HepG2 (cell line): ENCODE data around the gene GRM8. TPM values are rescaled to one million over a fixed set of nuclear protein-coding genes. Genes with fewer than 3 reads are reported as not detected.

Source experiments
- ATAC-seq: fragments of 200-7000 bp; cut with Tn5 transposase; 3 replicates; pipeline ENCODE4 v1.9.1; 2020; ENCODE audit warnings: mild to moderate bottlenecking, moderate library complexity
- BruUV-seq: library from RNA; stranded (reverse); fragments of 400-500 nt; replicated peaks from 2 replicates; lab custom pipeline; 2021; lab: Mats Ljungman, UMichigan
- CTCF ChIA-PET: fragments of 300-600 bp; formaldehyde crosslinking; extraction: SDS; loops from one replicate; lab custom pipeline; 2021; ENCODE audit warnings: low total read pairs, inconsistent platforms, low intra/inter-chr PET ratio; lab: Yijun Ruan, JAX
- POLR2A ChIA-PET: fragments of 350-600 bp; sonication (Branson Sonifier 250); formaldehyde crosslinking; loops from one replicate; lab custom pipeline; 2020; ENCODE audit warnings: antibody characterized with exemption, inconsistent platforms; lab: Yijun Ruan, JAX
- DNase-seq: peaks from one replicate; pipeline ENCODE4 v3.0.0-alpha.2; 2015; ENCODE audit warnings: low spot score
- FAIRE-seq: peaks from 3 replicates; lab custom pipeline; 2011; peaks lifted over from hg19 to GRCh38; lab: Jason Lieb, UNC
- H2AFZ ChIP-seq: one replicate; pipeline ENCODE4 v1.6.1; 2011; ENCODE audit warnings: low read length, inconsistent platforms
- H3K27ac ChIP-seq: fragments of 300-600 bp; 3 replicates; pipeline ENCODE4 v1.8.0; 2011; ENCODE audit warnings: mixed run types, mild to moderate bottlenecking, mixed read lengths, low read length, inconsistent platforms; ENCODE audit not compliant: insufficient read depth; ENCODE audit errors: extremely low read length
- H3K27me3 ChIP-seq, 2 experiments: fragments of 200-600 bp in 1 of 2; 2 replicates in 1 of 2; 3 replicates in 1 of 2; pipeline versions ENCODE4 v1.6.0 to v1.8.0; 2011; ENCODE audit warnings: low read length in 2 of 2, mild to moderate bottlenecking in 2 of 2, moderate library complexity in 2 of 2, inconsistent platforms in 1 of 2; ENCODE audit not compliant: insufficient read depth in 2 of 2, control insufficient read depth in 1 of 2
- H3K36me3 ChIP-seq, 2 experiments: fragments of 200-600 bp in 1 of 2; replicated peaks in 1 of 2; 2 replicates in 1 of 2; 3 replicates in 1 of 2; pipeline versions ENCODE4 v1.5.1 to v1.8.0; 2011; ENCODE audit warnings: low read length in 2 of 2, inconsistent platforms in 1 of 2; ENCODE audit not compliant: insufficient read depth in 2 of 2, control insufficient read depth in 1 of 2
- H3K4me1 ChIP-seq: 2 replicates; pipeline ENCODE4 v1.5.1; 2012; ENCODE audit warnings: low read length, inconsistent platforms; ENCODE audit not compliant: insufficient read depth
- H3K4me2 ChIP-seq: 2 replicates; pipeline ENCODE4 v1.6.0; 2011; ENCODE audit warnings: low read depth, low read length, inconsistent platforms
- H3K4me3 ChIP-seq, 3 experiments: fragments of 200-600 bp in 1 of 3; sonication (generic), shearing (Covaris generic) in 1 of 3; replicated peaks in 1 of 3; 2 replicates each; pipeline ENCODE4 v1.5.1; 2011 to 2016; ENCODE audit warnings: low read length in 3 of 3, inconsistent platforms in 2 of 3, low read depth in 2 of 3, mild to moderate bottlenecking in 2 of 3, control low read depth in 1 of 3, mixed read lengths in 1 of 3; ENCODE audit not compliant: insufficient read depth in 1 of 3
- H3K79me2 ChIP-seq: one replicate; pipeline ENCODE4 v1.6.1; 2011; ENCODE audit warnings: low read length, inconsistent platforms; ENCODE audit not compliant: insufficient read depth
- H3K9ac ChIP-seq: 2 replicates; pipeline ENCODE4 v1.6.0; 2011; ENCODE audit warnings: mild to moderate bottlenecking, low read depth, low read length, inconsistent platforms; ENCODE audit not compliant: insufficient read depth
- H3K9me3 ChIP-seq: 2 replicates; pipeline ENCODE4 v1.5.1; 2012; ENCODE audit warnings: mild to moderate bottlenecking, low read length
- H4K20me1 ChIP-seq: 2 replicates; pipeline ENCODE4 v1.6.0; 2011; ENCODE audit warnings: inconsistent platforms, mild to moderate bottlenecking, low read length, moderate library complexity; ENCODE audit not compliant: insufficient read depth
- FIP1L1 ChIP-seq: fragments of 200-400 bp; formaldehyde crosslinking; IDR thresholded peaks from 2 replicates; pipeline ENCODE4 v1.6.1; 2018; ENCODE audit warnings: low read depth, mild to moderate bottlenecking, low read length, moderate library complexity, borderline replicate concordance; ENCODE audit not compliant: insufficient read depth
- GMEB2 ChIP-seq: IDR thresholded peaks from 2 replicates; pipeline ENCODE4 v1.6.1; 2016; ENCODE audit warnings: missing biosample characterization, missing genetic modification reagents, low read depth
- HMGXB4 ChIP-seq, 2 experiments: sonication (generic) in 1 of 2; formaldehyde crosslinking in 1 of 2; IDR thresholded peaks; 2 replicates each; pipeline versions ENCODE4 v1.4.0 to v1.6.1; 2018 to 2020; ENCODE audit warnings: missing genetic modification reagents in 2 of 2, borderline replicate concordance in 1 of 2, low read depth in 1 of 2, mild to moderate bottlenecking in 1 of 2, missing biosample characterization in 1 of 2
- IRX3 ChIP-seq: sonication (generic); formaldehyde crosslinking; IDR thresholded peaks from 2 replicates; pipeline ENCODE4 v1.8.1; 2023; ENCODE audit warnings: mild to moderate bottlenecking, low read depth, missing genetic modification reagents, borderline replicate concordance
- STAT5B ChIP-seq: sonication (generic); formaldehyde crosslinking; IDR thresholded peaks from 2 replicates; pipeline ENCODE4 v1.4.0; 2020; ENCODE audit warnings: missing genetic modification reagents
- ZNF333 ChIP-seq: sonication (generic); formaldehyde crosslinking; IDR thresholded peaks from 2 replicates; pipeline ENCODE4 v1.4.0; 2020; ENCODE audit warnings: mild to moderate bottlenecking, missing genetic modification reagents, borderline replicate concordance
- ZNF367 ChIP-seq: sonication (generic); formaldehyde crosslinking; IDR thresholded peaks from 2 replicates; pipeline ENCODE4 v1.4.0; 2020; ENCODE audit warnings: missing genetic modification reagents, borderline replicate concordance
- ZNF510 ChIP-seq: sonication (generic); formaldehyde crosslinking; IDR thresholded peaks from 2 replicates; pipeline ENCODE4 v1.4.0; 2020; ENCODE audit warnings: low read depth, mild to moderate bottlenecking, missing genetic modification reagents
- in situ Hi-C: cut with HindIII; loops from 2 replicates; pipeline ENCODE4 v1.10.0; 2017; ENCODE audit warnings: low pct_unique_long_range_greater_than_20kb; ENCODE audit not compliant: extremely low pct_ligation_motif_present
- intact Hi-C: fragments of 100-400 bp; cut with micrococcal nuclease; formaldehyde crosslinking; loops from one replicate; pipeline ENCODE4 v1.10.0; 2022; ENCODE audit not compliant: unreplicated experiment
- polyA plus RNA-seq, 8 experiments: library from polyadenylated mRNA; depleted of rRNA in 3 of 8; stranded (reverse) in 7 of 8; unstranded in 1 of 8; fragments of >200 nt; fragmentation: Illumina TruSeq in 4 of 8; extraction: Trizol in 4 of 8; gene quantifications; 2 replicates each; pipeline versions ENCODE4 v1.2.1 to v1.2.3, GENCODE V29; 2011 to 2016; ENCODE audit warnings: low read depth in 4 of 8, missing spikeins in 1 of 8, mixed read lengths in 1 of 8; ENCODE audit not compliant: insufficient read depth in 1 of 8
- total RNA-seq, 5 experiments: library from RNA; depleted of rRNA; stranded (reverse); fragments of >200 nt; fragmentation: Illumina TruSeq; extraction: Trizol; gene quantifications; 2 replicates each; pipeline ENCODE4 v1.2.3, GENCODE V29; 2016; ENCODE audit warnings: low read depth in 1 of 5

GRM8 gene
- total and polyA plus RNA-seq, 2 of the 13 experiments (the other 11 are each of a cell fraction or from before 2014, with no cell fraction given) = not detected

GRCh38 chr7:126398285-126398684 is 854.5 kb downstream of the GRM8 start:
- no peak for TF ChIP-seq IRX3
- no peak for TF ChIP-seq FIP1L1
- no peak for TF ChIP-seq GMEB2 (CRISPR knock-in tag)
- TF ChIP-seq ZNF367 (CRISPR knock-in tag) = no peak
- no peak for TF ChIP-seq HMGXB4 (CRISPR knock-in tag; IDR thresholded peaks at IDR 0.05; ENCODE audit: borderline replicate concordance in 1 of 2, low read depth in 1 of 2)
- no peak for TF ChIP-seq STAT5B (CRISPR knock-in tag)
- TF ChIP-seq ZNF333 (CRISPR knock-in tag) = no peak
- no peak for TF ChIP-seq ZNF510 (CRISPR knock-in tag)
- TF ChIP-seq, all 625 proteins: peak for 0
- no peaks in the 10 kb centered on the region for H3K36me3 ChIP-seq
- no peak for DNase-seq
- no peak overlapping the region for H3K4me2 ChIP-seq
- peaks cover 81% of the 10 kb centered on the region for H3K9me3 ChIP-seq
- H3K9ac ChIP-seq = no peak overlapping the region
- ATAC-seq = no peak
- no TSS peak for BruUV-seq
- CTCF ChIA-PET = no interaction called here
- no peak overlapping the region for H3K4me3 ChIP-seq
- no peaks in the 10 kb centered on the region for H3K4me1 ChIP-seq
- no peaks in the 10 kb centered on the region for H3K79me2 ChIP-seq
- intact Hi-C loops (no loop called here), in situ Hi-C loops (no loop called here)
- no peaks in the 10 kb centered on the region for H3K27me3 ChIP-seq
- no peak overlapping the region for H2AFZ ChIP-seq
- H3K27ac ChIP-seq = no peak overlapping the region
- POLR2A ChIA-PET = no interaction called here
- H4K20me1 ChIP-seq = no peaks in the 10 kb centered on the region
- no peak for FAIRE-seq
